H9 (cell line): ENCODE data around the gene SLC5A2. TPM values are rescaled to one million over a fixed set of nuclear protein-coding genes. Genes with fewer than 3 reads are reported as not detected.

Source experiments
- DNase-seq: peaks from one replicate; pipeline ENCODE4 v3.0.0-alpha.2; 2017
- H2AFZ ChIP-seq: one replicate; pipeline ENCODE4 v1.6.1; 2013; ENCODE audit warnings: mild to moderate bottlenecking, low read length, control low read depth, moderate library complexity
- H2AK5ac ChIP-seq: 2 replicates; pipeline ENCODE4 v1.6.1; 2013; ENCODE audit warnings: low read length, control low read depth, mixed read lengths; ENCODE audit not compliant: insufficient read length
- H2BK120ac ChIP-seq: one replicate; pipeline ENCODE4 v1.6.1; 2013; ENCODE audit warnings: low read depth, mild to moderate bottlenecking, low read length, control low read depth, inconsistent platforms; ENCODE audit not compliant: poor library complexity, severe bottlenecking
- H2BK12ac ChIP-seq: 2 replicates; pipeline ENCODE4 v1.6.1; 2013; ENCODE audit warnings: low read length, control low read depth, mixed read lengths, low read depth; ENCODE audit not compliant: insufficient read length
- H2BK15ac ChIP-seq: 2 replicates; pipeline ENCODE4 v1.6.1; 2013; ENCODE audit warnings: low read depth, low read length, control low read depth
- H2BK20ac ChIP-seq: one replicate; pipeline ENCODE4 v1.6.1; 2013; ENCODE audit warnings: low read depth, mild to moderate bottlenecking, low read length, control low read depth, inconsistent platforms; ENCODE audit not compliant: poor library complexity, severe bottlenecking
- H2BK5ac ChIP-seq: 2 replicates; pipeline ENCODE4 v1.6.1; 2013; ENCODE audit warnings: low read length, control low read depth, mixed read lengths; ENCODE audit not compliant: insufficient read length
- H3K14ac ChIP-seq: 2 replicates; pipeline ENCODE4 v1.6.1; 2013; ENCODE audit warnings: low read length, control low read depth; ENCODE audit not compliant: insufficient read depth
- H3K18ac ChIP-seq: 2 replicates; pipeline ENCODE4 v1.6.1; 2013; ENCODE audit warnings: low read depth, mild to moderate bottlenecking, mixed read lengths, low read length, control low read depth; ENCODE audit not compliant: insufficient read length
- H3K23ac ChIP-seq: 2 replicates; pipeline ENCODE4 v1.6.1; 2013; ENCODE audit warnings: low read length, control low read depth, mixed read lengths, low read depth; ENCODE audit not compliant: insufficient read length
- H3K23me2 ChIP-seq: 2 replicates; pipeline ENCODE4 v1.6.1; 2013; ENCODE audit warnings: low read depth, mild to moderate bottlenecking, mixed read lengths, low read length, control low read depth; ENCODE audit not compliant: insufficient read length, poor library complexity, severe bottlenecking
- H3K27ac ChIP-seq: 2 replicates; pipeline ENCODE4 v1.5.1; 2013; ENCODE audit warnings: low read length, control low read depth, mixed read lengths, low read depth; ENCODE audit not compliant: insufficient read length
- H3K27me3 ChIP-seq: 2 replicates; pipeline ENCODE4 v1.6.1; 2013; ENCODE audit warnings: low read length, control low read depth, inconsistent platforms; ENCODE audit not compliant: insufficient read depth
- H3K4ac ChIP-seq: 2 replicates; pipeline ENCODE4 v1.6.1; 2013; ENCODE audit warnings: low read depth, mild to moderate bottlenecking, control low read depth, inconsistent platforms, low read length, moderate library complexity
- H3K4me1 ChIP-seq: 2 replicates; pipeline ENCODE4 v1.6.1; 2013; ENCODE audit warnings: low read length, control low read depth, inconsistent platforms; ENCODE audit not compliant: insufficient read depth
- H3K4me2 ChIP-seq: 2 replicates; pipeline ENCODE4 v1.6.1; 2013; ENCODE audit warnings: low read length, control low read depth, mixed read lengths; ENCODE audit not compliant: insufficient read length, insufficient read depth
- H3K56ac ChIP-seq: 2 replicates; pipeline ENCODE4 v1.6.1; 2013; ENCODE audit warnings: low read depth, mild to moderate bottlenecking, mixed read lengths, low read length, control low read depth; ENCODE audit not compliant: insufficient read length
- H3K79me1 ChIP-seq: 2 replicates; pipeline ENCODE4 v1.6.1; 2013; ENCODE audit warnings: low read depth, mild to moderate bottlenecking, moderate library complexity, low read length, control low read depth, inconsistent platforms; ENCODE audit not compliant: insufficient read depth, poor library complexity, severe bottlenecking
- H3K79me2 ChIP-seq: 2 replicates; pipeline ENCODE4 v1.6.1; 2013; ENCODE audit warnings: low read length, control low read depth, inconsistent platforms; ENCODE audit not compliant: insufficient read depth
- H3K9ac ChIP-seq: 2 replicates; pipeline ENCODE4 v1.6.1; 2013; ENCODE audit warnings: low read length, control low read depth, mixed read lengths; ENCODE audit not compliant: insufficient read length; ENCODE audit errors: extremely low read depth
- H3K9me3 ChIP-seq: one replicate; pipeline ENCODE4 v1.6.1; 2013; ENCODE audit warnings: low read depth, low read length, inconsistent platforms; ENCODE audit not compliant: control insufficient read depth
- H3T11ph ChIP-seq: one replicate; pipeline ENCODE4 v1.6.1; 2013; ENCODE audit warnings: mild to moderate bottlenecking, low read length, control low read depth, inconsistent platforms
- H4K20me1 ChIP-seq: one replicate; pipeline ENCODE4 v1.6.1; 2013; ENCODE audit not compliant: control insufficient read depth, insufficient read length, insufficient read depth
- H4K5ac ChIP-seq: 2 replicates; pipeline ENCODE4 v1.6.1; 2013; ENCODE audit warnings: low read depth, mild to moderate bottlenecking, mixed read lengths, low read length, control low read depth; ENCODE audit not compliant: insufficient read length
- H4K8ac ChIP-seq: replicated peaks from 2 replicates; pipeline ENCODE4 v1.6.1; 2013; ENCODE audit warnings: low read length, control low read depth, mixed read lengths, low read depth; ENCODE audit not compliant: insufficient read length
- H4K91ac ChIP-seq: 2 replicates; pipeline ENCODE4 v1.6.1; 2013; ENCODE audit warnings: low read depth, mild to moderate bottlenecking, moderate library complexity, mixed read lengths, low read length, control low read depth; ENCODE audit not compliant: insufficient read length
- H3K27ac Mint-ChIP-seq, 3 experiments: 2 replicates in 2 of 3; 3 replicates in 1 of 3; pipeline ENCODE4 v1.8.0; 2020 to 2021; ENCODE audit warnings: mixed read lengths in 3 of 3, mild to moderate bottlenecking in 1 of 3, moderate library complexity in 1 of 3
- H3K27me3 Mint-ChIP-seq: 2 replicates; pipeline ENCODE4 v1.8.0; 2021; ENCODE audit warnings: low read depth, mild to moderate bottlenecking, moderate library complexity, mixed read lengths
- H3K36me3 Mint-ChIP-seq, 3 experiments: 2 replicates in 2 of 3; 3 replicates in 1 of 3; pipeline ENCODE4 v1.8.0; 2020 to 2021; ENCODE audit warnings: low read depth in 3 of 3, mixed read lengths in 3 of 3; ENCODE audit not compliant: insufficient read depth in 1 of 3
- H3K4me1 Mint-ChIP-seq, 2 experiments: 2 replicates each; pipeline ENCODE4 v1.8.0; 2020; ENCODE audit warnings: mixed read lengths in 2 of 2
- H3K4me3 Mint-ChIP-seq, 2 experiments: 2 replicates in 1 of 2; 3 replicates in 1 of 2; pipeline ENCODE4 v1.8.0; 2020 to 2021; ENCODE audit warnings: mild to moderate bottlenecking in 2 of 2, mixed read lengths in 2 of 2, moderate library complexity in 1 of 2
- H3K9me3 Mint-ChIP-seq, 2 experiments: 2 replicates in 1 of 2; 3 replicates in 1 of 2; pipeline ENCODE4 v1.8.0; 2020; ENCODE audit warnings: mild to moderate bottlenecking in 2 of 2, mixed read lengths in 2 of 2, moderate library complexity in 1 of 2
- WGBS: extraction: QIAGEN DNeasy Blood & Tissue Kit; methylation state at CpG from one replicate; pipeline ENCODE4 v1.1.7; 2013; ENCODE audit warnings: missing lambda C conversion rate, low lambda C conversion rate, mixed read lengths; ENCODE audit not compliant: insufficient read length; ENCODE audit errors: extremely low coverage; 5-methylcytosine and 5-hydroxymethylcytosine counted together
- total RNA-seq: library from RNA; stranded (reverse); gene quantifications from 2 replicates; pipeline ENCODE4 v1.2.1, GENCODE V29; 2021
- TF ChIP-seq, protein P1 (sequence below): fragments of 200-600 bp; sonication (generic); conservative IDR thresholded peaks from 3 replicates; pipeline ENCODE4 v1.8.0; 2021; ENCODE audit warnings: antibody characterized with exemption, mild to moderate bottlenecking

SLC5A2 gene
- total RNA-seq, 1 experiment from 2014 or later, result 0.52 TPM

GRCh38 chr16:31451201-31451600, 31.7 kb upstream of the SLC5A2 start:
- no peak overlapping the region for H4K8ac ChIP-seq
- H4K91ac ChIP-seq, result no peak overlapping the region
- H2AK5ac ChIP-seq, result no peak overlapping the region
- DNase-seq, result no peak
- H4K20me1 ChIP-seq, result no peaks in the 10 kb centered on the region
- H3T11ph ChIP-seq, result no peak overlapping the region
- no peak overlapping the region for H3K27ac ChIP-seq
- H3K23ac ChIP-seq, result no peak overlapping the region
- H3K4me2 ChIP-seq, result no peak overlapping the region
- H3K18ac ChIP-seq, result no peak overlapping the region
- H3K4ac ChIP-seq, result no peak overlapping the region
- no peak overlapping the region for H3K14ac ChIP-seq
- no peak overlapping the region for H2BK120ac ChIP-seq
- Mint-ChIP-seq H3K27ac (no peak overlapping the region), H3K4me1 (peaks cover 29 to 38% of the 10 kb centered on the region in 2 experiments), H3K9me3 (no peaks in the 10 kb centered on the region; a peak in 1 of 5 replicates), H3K4me3 (no peak overlapping the region), H3K36me3 (peaks cover 0 to 5% (median 0%) of the 10 kb centered on the region in 3 experiments; a peak in 4 of 7 replicates), H3K27me3 (peaks cover 3% of the 10 kb centered on the region)
- H3K4me1 ChIP-seq, result peaks cover 9% of the 10 kb centered on the region; the same call in 1 of the 2 replicates
- no peaks in the 10 kb centered on the region for H3K79me2 ChIP-seq
- no peak overlapping the region for H4K5ac ChIP-seq
- H3K23me2 ChIP-seq, result no peaks in the 10 kb centered on the region
- H3K56ac ChIP-seq, result no peak overlapping the region
- TF ChIP-seq, protein P1, sequence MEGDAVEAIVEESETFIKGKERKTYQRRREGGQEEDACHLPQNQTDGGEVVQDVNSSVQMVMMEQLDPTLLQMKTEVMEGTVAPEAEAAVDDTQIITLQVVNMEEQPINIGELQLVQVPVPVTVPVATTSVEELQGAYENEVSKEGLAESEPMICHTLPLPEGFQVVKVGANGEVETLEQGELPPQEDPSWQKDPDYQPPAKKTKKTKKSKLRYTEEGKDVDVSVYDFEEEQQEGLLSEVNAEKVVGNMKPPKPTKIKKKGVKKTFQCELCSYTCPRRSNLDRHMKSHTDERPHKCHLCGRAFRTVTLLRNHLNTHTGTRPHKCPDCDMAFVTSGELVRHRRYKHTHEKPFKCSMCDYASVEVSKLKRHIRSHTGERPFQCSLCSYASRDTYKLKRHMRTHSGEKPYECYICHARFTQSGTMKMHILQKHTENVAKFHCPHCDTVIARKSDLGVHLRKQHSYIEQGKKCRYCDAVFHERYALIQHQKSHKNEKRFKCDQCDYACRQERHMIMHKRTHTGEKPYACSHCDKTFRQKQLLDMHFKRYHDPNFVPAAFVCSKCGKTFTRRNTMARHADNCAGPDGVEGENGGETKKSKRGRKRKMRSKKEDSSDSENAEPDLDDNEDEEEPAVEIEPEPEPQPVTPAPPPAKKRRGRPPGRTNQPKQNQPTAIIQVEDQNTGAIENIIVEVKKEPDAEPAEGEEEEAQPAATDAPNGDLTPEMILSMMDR, result no peak
- H2AFZ ChIP-seq, result no peak overlapping the region
- no peak overlapping the region for H3K9ac ChIP-seq
- WGBS, result no CpG with 5 or more reads among the region's 5 CpGs
- no peak overlapping the region for H2BK5ac ChIP-seq
- H2BK20ac ChIP-seq, result no peak overlapping the region
- no peak overlapping the region for H2BK12ac ChIP-seq
- no peaks in the 10 kb centered on the region for H3K9me3 ChIP-seq
- no peak overlapping the region for H2BK15ac ChIP-seq
- no peaks in the 10 kb centered on the region for H3K27me3 ChIP-seq
- no peaks in the 10 kb centered on the region for H3K79me1 ChIP-seq
